Measurements from ENCODE around the gene STS.

The STS gene, protein sequence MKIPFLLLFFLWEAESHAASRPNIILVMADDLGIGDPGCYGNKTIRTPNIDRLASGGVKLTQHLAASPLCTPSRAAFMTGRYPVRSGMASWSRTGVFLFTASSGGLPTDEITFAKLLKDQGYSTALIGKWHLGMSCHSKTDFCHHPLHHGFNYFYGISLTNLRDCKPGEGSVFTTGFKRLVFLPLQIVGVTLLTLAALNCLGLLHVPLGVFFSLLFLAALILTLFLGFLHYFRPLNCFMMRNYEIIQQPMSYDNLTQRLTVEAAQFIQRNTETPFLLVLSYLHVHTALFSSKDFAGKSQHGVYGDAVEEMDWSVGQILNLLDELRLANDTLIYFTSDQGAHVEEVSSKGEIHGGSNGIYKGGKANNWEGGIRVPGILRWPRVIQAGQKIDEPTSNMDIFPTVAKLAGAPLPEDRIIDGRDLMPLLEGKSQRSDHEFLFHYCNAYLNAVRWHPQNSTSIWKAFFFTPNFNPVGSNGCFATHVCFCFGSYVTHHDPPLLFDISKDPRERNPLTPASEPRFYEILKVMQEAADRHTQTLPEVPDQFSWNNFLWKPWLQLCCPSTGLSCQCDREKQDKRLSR

DNA sequence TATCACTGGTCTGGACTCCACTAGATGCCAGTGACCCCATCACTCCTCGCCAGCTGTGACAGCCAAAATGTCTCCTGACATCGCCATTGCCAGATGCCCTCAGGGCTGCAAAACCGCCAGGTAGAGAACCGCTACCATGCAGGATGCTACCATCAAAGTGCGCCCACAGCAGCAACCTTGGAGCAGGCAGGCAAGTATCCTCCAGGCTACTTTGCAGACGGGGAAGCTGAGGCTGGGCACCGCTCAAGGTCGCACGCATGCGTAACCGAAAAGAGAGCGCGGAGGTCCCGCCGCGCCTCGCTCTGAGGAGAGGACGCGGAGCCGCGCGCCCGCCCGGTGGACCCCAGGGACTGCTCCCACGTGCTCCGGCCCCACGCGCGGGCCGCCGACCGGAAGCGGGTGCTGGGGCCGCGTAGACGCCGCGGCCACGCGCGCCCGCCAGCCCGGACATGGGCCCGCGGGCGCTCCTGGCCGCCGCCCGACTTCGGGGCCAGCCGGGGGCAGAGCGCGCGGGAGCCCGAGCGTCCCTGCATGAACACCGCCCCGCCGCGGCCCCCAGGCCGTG lies at the start of gene STS:
Gene STS, plus strand, starts transcription at position 300 of the 565 bp plus-strand sequence. CDS start 105,488 bp downstream, outside the sequence.
- DNase-seq, result peak; percentile 32

DNA sequence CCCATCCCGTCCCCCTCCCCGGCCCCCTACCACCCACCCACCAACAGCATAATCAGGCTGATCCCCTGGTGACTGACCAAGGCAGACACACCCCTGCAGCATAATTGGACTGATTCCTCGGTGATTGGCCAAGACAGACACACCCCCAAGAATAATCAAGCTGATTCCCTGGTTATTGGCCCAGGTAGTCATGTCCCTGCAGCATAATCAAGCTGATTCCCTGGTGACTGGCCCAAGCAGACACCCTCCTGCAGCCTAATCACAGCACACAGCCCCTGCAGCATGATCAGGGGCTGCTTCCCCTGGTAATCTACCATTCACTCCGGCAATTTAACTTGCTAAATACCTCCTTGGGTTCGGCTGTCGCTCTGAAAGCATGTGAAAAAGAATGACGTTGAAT lies 47.5 kb upstream of the STS start:
- no peak for DNase-seq

DNA sequence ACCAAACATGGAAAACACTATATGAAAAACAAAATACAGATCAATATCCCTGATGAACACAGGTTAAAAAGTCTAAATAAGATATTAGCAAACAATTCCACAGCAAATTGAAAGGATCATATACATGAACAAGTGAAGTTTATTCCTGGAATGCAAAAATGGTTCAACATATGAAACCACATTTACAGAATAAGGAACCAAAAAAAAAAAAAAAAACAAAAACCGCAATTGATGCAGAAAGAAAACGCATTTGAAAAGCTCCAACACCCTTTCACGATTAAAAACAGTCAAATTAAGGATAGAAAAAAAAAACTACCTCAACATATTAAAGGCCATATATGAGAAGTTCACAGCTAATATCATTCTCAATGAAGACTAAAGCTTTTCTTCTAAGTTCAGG lies 45.4 kb upstream of the STS start:
- DNase-seq, result no peak

DNA sequence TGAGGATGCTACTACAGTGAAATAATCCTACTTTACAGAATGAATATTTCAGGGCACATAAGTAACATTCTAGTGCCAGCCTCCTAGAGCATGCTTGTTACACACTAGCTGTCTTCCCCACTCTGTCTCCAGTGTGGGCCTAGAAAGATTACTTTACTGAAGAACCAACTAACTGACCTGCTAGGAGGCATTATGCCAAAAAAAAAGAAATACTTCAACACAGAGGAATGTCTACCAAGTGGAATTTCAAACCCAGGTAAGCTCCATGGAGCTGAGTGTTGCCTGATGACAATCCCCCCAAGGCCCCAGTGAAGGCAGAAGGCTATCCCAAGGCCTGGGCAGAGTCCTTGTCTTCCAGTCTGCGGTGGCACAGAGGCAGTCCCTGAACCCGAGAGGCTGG lies 40.9 kb upstream of the STS start:
- DNase-seq, result no peak

DNA sequence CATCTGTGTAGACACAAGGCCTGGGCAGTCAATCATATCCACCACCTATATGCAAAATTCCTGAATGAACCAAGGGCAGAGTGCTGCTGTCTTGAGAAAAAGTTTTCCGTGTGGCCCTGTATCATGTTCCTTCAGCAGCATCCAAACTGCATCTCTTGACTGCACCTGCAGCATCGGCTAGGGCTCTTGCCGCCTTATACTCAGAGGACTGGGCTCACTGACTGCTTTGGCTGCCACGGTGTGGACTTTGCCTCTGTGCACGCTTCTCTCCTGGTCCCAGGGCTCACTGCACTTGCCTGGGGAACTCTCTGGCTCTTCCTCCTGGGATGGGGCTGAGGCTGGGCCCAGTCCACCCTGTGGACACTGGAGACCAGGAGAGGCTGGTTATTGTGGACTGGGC lies 39.5 kb upstream of the STS start:
- no peak for DNase-seq

DNA sequence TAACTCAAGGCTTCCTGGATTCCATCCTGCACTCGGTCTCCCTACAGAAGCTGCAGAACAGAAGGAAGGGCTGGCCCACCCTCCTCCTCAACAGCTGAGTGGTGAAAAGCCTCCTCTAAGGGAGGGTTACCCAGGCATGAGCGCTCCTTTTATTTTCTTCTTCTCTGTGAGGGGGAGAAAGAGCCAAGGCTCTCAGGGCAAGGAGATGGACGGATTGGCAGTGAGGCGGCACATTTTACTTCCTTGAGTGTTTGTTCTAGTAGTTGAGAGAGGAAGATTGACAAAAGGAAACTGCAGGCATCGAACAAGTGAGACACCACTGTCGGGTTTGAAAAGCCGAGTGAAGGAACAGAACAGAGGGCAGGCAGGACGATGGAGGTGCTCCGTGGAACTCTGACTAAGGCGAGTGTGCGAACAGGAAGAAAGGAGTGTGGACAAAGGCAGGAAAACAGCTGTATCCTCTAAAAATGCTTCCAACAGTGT lies 38.4 kb upstream of the STS start:
- no peak for DNase-seq

DNA sequence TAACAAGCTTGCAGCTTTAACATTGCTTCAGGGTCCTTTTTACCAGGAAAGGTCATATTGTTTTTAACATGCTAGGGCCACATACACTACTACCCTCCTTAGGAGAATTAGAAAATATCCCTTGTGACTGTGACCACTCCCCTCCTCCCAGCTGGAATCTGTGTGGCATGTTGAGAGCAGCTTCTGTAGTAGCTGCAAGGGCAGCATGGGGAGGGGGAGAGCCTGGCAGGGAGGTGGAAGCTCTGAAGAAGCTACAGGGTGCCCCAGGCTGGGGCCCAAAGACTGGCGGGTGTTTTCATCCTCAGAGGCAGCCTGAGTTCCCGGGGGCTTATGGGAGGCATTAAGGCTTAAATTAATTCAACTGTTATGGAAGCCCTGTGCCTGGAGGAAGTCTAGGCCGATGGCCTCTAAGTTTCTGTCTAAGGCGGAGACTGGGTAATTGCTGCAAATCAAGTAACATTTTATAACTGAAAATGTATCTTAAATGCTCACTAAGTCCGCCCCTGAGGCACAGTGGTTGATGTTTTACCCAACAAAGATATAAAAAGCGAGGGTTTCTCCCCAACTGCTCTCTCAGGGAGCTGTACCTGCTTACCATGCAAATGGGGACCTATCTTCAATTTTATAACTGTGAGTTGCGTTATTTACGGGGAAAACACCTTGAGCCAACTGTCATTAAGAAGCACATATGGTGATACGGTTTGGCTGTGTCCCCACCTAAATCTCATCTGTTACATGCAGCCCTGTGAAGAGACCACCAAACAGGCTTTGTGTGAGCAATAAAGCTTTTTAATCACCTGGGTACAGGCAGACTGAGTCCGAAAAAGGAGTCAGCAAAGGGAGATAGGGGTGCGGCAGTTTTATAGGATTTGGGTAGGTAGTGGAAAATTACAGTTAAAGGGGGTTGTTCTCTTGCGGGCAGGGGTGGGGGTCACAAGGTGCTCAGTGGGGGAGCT lies 37.4 kb upstream of the STS start:
- DNase-seq, result no peak

DNA sequence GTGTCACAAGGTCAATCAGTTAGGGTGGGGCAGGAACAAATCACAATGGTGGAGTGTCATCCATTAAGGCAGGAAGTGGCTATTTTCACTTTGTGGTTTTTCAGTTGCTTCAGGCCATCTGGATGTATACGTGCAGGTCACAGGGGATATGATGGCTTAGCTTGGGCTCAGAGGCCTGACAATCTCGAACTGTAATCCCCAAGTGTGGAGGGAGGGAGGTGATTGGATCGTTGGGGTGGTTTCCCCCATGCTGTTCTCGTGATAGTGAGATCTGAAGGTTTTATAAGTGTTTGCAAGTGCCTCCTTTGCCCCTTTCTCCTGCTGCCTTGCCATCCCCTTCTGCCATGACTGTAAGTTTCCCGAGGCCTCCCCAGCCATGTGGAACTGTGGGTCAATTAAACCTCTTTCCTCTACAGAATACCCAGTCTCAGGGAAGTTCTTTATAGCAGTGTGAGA lies 36.7 kb upstream of the STS start:
- DNase-seq, result peak; percentile 26

DNA sequence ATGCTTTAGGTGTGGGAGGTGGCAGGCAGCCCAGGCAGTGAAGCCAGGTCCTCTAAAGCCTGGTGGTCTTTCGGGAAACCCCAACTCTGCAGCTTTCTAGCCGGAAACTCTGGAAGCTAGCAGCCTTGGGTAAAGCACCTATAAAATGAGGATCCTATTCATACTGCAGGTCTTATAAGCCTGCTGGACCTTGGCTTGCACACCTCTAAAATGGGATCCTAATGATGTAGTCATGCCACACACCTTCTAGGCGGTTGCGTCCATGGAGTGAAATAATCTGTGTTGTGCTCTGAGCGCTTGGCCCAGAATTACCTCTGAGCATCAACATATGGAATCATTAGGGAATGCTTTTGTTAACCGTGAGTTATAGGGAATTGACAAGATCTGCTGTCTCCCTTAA lies 36.0 kb upstream of the STS start:
- no peak for DNase-seq

DNA sequence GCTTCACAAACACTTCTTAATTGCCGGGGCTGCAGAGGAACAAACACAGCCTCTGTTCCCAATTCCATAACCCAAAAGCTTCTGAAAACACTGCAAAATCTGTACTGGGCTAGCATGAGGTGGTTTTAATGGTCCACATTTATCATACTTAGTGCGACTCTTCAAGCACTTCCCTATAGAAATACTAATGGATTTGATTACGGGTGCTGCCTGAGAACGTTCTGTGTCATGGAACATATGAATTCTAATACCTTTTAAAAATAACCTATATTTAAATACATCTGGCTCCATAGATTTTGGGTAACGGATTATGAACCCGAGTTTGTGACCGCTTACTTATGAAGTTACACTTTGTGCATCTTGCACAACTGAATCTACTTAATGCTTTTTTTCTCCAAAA lies 35.4 kb upstream of the STS start:
- DNase-seq, result no peak

DNA sequence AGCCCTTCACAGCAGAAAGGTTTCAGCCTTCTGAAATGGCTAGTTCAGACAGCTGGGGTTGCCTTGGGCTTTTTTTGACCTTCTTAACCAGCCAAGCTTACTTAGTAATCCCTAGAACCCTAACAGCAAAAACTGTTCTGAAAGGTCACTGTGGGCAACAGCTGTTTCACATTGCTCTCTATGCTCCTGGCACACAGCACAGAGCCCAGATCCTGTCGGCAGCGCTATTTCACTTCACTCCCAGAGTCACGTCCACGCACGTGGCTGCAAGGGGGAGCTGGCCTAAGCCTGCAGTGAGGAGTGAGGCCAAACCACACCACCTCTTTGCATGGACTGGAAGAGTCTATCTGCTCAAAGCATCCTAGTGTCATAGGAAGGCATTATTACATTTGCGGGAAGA lies 32.0 kb upstream of the STS start:
- DNase-seq, result no peak

DNA sequence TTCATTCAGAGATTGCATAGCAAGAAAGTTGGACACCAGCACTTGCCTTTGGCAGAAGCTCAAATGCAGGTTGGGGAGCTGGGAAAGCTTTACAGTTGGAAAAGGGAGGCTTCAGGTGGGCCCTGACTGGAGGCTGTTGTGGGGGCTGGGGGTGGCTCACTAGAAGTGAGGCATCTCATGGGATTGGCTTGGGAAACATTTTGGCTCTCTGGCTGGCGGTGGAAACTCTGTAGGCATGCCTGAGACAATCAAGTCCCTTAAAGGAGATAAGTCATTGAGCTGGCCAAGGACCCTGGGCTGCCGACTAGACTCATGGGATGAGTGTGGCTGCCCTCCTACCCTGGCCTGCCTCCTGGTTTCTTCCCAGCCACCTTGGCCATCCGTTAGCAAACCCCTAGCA lies 31.4 kb upstream of the STS start:
- no peak for DNase-seq

DNA sequence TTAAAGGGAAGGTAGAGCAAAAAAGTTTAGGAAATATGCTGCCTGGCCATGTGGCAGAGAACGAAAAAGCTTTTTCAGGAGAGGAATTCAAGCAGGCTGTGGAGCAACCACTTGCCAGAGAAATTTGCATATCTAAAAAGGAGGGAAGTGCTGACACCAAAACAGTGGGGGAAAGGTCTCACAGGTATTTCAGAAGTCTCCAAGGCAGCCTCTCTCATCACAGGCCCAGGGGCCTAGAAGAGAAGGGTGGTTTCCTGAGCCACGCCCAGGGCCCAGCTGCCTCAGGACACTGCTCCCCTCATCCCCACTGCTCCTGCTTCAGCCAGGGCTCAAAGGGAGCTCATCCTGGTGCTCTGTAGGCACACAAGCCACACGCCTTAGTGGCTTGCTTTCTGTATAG lies 29.9 kb upstream of the STS start:
- no peak for DNase-seq

DNA sequence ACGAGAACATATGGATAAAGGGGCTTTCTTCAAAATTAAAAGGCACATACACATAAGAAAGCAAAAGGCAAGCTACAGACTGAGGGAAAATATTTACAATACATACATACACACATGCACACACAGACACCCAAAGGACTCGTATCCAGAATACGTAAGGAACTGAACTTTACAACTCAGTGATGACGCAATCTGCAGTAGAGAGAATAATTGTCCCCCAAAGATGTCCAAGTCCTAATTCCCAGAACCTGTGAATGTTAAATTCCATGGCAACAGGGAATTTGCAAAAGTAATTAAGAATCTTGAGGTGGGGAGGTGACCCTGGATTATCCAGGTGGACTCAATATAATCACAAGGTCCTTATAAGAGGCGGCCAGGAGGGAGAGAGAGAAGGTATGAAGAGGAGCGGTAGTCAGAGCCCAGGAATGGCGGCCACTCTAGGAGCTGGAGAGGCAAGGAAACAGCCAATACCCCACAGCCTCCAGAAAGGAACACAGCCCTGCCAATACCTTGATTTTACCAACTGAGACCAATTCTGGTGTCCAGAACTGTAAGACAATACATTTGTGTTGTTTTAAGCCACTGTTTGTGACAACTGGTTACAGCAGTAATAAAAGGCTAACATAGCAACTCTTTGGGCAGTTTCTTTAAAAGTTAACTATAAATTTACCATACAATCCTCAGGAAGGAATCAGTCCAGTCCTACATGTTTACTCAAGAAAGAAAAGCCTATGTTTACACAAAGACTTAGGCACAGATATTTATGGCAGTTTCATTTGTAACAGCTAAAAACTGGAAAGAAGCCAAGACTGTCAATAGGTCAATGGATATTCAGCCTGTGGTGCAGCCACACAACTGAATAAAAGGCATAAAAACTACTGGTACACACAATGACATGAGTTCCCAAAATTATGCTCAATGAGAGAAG lies 27.3 kb upstream of the STS start:
- DNase-seq, result no peak

DNA sequence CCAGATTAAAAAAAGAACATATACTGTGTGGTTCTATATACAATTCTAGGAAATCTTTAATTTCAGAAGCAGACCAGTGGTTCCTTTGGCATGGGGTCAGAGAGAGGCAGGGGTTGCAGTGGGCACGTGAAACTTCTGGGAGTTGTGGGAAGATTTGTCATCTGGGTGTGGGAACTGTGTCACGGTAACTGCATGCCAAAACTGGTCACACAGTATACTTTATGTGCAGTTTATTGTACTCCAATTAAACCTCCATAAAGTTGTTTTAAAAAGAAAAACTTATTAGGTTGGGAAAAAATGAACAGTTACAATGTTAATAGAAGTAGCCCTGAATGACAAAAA lies 26.7 kb upstream of the STS start:
- DNase-seq, result no peak

DNA sequence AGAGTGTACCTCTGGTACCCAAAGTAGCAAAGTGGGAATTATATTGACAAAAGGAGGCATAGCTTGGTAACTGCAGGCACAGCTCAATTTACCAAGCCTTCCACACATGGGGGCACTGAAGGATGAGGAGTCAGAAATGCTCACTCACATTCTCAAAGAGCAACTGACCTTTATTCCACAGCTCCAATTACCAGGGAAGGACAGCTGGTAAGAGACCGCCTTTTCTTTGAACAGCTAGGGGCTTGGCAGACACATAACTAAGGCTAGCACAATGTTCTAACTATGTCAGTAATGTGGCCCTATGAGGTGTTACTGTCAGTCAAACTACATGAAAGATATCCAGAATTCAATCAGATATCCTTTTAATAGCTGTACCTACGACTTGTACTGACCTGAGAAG lies 20.5 kb upstream of the STS start:
- no peak for DNase-seq

DNA sequence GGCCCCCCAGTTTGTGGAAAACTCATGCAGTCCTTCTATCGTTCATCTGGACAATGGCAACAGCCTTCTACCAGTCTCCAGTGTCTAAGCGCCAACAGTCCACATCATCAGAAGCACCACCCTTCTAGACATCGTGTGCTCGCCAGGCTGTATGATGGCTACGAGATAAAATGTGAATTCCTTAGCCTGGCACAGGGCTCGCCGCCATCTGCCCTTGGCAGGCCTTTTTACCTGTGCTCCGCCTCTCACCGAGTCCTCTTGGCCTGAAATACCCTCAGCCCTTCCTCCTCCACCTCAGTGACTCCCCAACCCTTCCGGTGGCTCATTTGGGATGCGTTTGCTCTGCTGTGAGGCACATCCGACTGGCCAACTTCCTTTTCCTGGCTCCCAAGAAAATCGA lies 15.9 kb upstream of the STS start:
- no peak for DNase-seq

DNA sequence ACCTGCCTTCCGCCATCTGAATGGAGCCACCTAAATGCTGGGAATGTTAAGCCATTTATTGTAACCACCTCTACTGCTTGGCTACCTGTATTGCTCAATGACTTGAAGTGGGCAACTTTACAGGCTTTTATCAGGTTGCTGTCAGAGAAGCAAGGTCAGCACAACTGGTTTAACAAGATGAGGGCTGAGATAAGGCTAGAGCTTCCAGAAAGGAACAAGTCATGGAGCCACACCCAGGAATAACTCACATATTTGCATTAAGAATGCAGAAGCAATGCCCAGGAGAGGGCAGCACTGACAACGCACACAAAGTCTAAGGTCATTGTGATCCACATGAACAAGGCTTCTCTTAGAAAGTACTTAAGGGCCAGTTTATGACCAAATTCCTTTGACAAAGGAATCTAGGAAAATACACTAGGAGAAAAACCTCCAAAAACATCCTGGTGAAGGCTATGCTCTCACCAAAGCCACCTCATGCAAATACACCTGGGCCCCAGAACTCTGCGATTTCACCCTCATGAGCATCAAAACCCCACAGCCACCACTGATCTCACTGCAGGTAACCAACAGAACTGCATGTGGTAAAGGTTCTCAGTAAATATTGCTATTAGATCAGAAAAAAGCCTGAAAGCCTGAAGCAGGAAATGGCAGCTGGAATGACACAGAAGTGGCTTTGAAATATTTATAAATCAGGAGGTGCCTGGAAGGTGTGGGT lies 15.0 kb upstream of the STS start:
- peak; percentile 70 for DNase-seq

DNA sequence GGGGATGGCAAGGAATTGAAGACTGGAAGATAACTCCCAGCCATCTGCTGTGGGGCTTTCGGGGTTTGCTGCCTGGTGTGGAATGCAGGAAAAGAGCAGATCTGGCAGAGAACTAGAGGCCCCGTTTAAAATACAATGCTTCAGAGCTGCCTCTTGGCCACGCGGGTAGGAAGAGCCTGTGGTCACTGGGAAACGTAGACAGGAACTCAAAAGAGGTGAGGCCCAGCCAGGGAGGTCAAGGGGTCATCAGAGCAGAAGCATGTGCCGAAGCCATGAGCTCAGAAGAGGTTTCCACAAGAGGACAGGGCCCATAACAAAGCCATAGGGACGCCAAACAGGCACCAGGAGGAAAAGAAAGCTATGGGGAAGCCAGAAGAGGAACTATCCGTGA lies 14.5 kb upstream of the STS start:
- no peak for DNase-seq

DNA sequence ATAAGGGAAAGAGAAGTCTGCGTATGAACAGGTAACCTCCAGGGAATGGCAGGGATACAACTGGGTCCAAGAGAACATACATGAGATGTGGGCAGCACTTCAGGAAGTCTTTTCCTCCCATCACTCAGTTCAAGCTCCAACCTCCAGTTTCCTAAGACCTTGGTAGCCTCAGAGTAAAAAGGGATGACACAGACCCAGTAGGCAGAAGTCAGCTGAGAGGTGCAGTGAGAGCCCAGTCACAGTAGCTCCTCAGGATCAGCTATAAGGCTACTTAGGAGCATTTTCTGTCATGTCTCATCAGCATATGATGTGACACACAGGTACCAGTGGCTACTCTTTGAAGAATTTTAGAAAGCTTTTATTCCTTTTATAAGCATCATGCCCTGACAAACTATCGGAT lies 12.5 kb upstream of the STS start:
- no peak for DNase-seq
